Osteoblast (primary cell): Measurements from ENCODE around the gene FRZB. TPM values are rescaled to one million over a fixed set of nuclear protein-coding genes. Genes with fewer than 3 reads are reported as not detected.

Experiments
- DNase-seq: peaks from one replicate; pipeline ENCODE4 v3.0.0; 2011; ENCODE audit warnings: low spot score, mixed read lengths; ENCODE audit not compliant: insufficient read length; ENCODE audit errors: missing footprints
- H2AFZ ChIP-seq: 2 replicates; pipeline ENCODE4 v1.6.0; 2011; ENCODE audit warnings: mild to moderate bottlenecking, low read length
- H3K27ac ChIP-seq: 2 replicates; pipeline ENCODE4 v1.5.1; 2011; ENCODE audit warnings: mild to moderate bottlenecking, low read depth, low read length, moderate library complexity
- H3K27me3 ChIP-seq: 2 replicates; pipeline ENCODE4 v1.6.0; 2012; ENCODE audit warnings: mild to moderate bottlenecking, control low read depth, inconsistent platforms, low read length, moderate library complexity; ENCODE audit not compliant: insufficient read depth
- H3K36me3 ChIP-seq: 2 replicates; pipeline ENCODE4 v1.5.1; 2011; ENCODE audit warnings: mild to moderate bottlenecking, low read length, control low read depth, moderate library complexity; ENCODE audit not compliant: insufficient read depth
- H3K4me1 ChIP-seq: 2 replicates; pipeline ENCODE4 v1.5.1; 2011; ENCODE audit warnings: mild to moderate bottlenecking, low read length, control low read depth, moderate library complexity; ENCODE audit not compliant: insufficient read depth
- H3K4me2 ChIP-seq: 2 replicates; pipeline ENCODE4 v1.6.0; 2011; ENCODE audit warnings: mild to moderate bottlenecking, low read length; ENCODE audit not compliant: insufficient read depth
- H3K4me3 ChIP-seq: fragments of 200-600 bp; sonication (generic); 3 replicates; pipeline ENCODE4 v1.5.1; 2012; ENCODE audit warnings: mild to moderate bottlenecking, low read length, inconsistent platforms; ENCODE audit not compliant: insufficient read depth
- H3K79me2 ChIP-seq: 2 replicates; pipeline ENCODE4 v1.6.0; 2012; ENCODE audit warnings: mild to moderate bottlenecking, low read length, control low read depth, inconsistent platforms; ENCODE audit not compliant: insufficient read depth
- H3K9me3 ChIP-seq: 2 replicates; pipeline ENCODE4 v1.5.1; 2011; ENCODE audit warnings: low read depth, low read length, control low read depth
- H4K20me1 ChIP-seq: 2 replicates; pipeline ENCODE4 v1.6.0; 2012; ENCODE audit warnings: mild to moderate bottlenecking, low read length, control low read depth; ENCODE audit not compliant: insufficient read depth
- CTCF ChIP-seq: IDR thresholded peaks from 2 replicates; pipeline ENCODE4 v1.5.1; 2011; ENCODE audit warnings: mild to moderate bottlenecking, low read depth, low read length, moderate library complexity; ENCODE audit errors: extremely low read depth
- total RNA-seq: library from RNA; depleted of rRNA; stranded (reverse); fragments of >200 nt; gene quantifications from 2 replicates; pipeline ENCODE4 v1.2.3, GENCODE V29; 2012

Gene FRZB
- total RNA-seq, 1 donor = 0.36 TPM

DNA sequence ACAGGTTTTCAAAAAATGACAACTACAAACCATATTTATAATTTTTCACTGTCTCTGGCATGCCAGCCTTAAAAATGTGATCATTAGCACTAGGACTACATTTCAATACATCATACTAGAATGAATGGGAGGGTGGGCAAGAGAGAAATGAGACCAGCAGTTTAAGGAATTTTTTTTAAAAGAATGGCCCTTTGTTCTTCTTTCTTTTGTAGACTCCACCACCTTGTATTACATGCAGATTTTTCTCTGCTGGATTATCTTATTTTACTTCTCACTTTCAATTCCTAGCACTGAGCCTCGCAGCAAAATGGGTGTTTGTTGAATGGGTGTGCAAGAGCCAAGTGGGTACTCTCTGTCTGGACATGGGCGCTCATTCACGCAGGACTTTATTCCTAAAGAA is 39.9 kb downstream of the FRZB start:
- no peaks in the 10 kb centered on the region for H3K36me3 ChIP-seq
- DNase-seq = no peak
- H2AFZ ChIP-seq = no peak overlapping the region
- no peak overlapping the region for H3K4me2 ChIP-seq
- no peak overlapping the region for H3K27ac ChIP-seq
- H3K4me3 ChIP-seq = no peak overlapping the region
- H3K27me3 ChIP-seq = no peaks in the 10 kb centered on the region
- H3K4me1 ChIP-seq = no peaks in the 10 kb centered on the region
- H3K79me2 ChIP-seq = no peaks in the 10 kb centered on the region
- H3K9me3 ChIP-seq = no peaks in the 10 kb centered on the region
- H4K20me1 ChIP-seq = no peaks in the 10 kb centered on the region
- TF ChIP-seq CTCF = no peak

DNA sequence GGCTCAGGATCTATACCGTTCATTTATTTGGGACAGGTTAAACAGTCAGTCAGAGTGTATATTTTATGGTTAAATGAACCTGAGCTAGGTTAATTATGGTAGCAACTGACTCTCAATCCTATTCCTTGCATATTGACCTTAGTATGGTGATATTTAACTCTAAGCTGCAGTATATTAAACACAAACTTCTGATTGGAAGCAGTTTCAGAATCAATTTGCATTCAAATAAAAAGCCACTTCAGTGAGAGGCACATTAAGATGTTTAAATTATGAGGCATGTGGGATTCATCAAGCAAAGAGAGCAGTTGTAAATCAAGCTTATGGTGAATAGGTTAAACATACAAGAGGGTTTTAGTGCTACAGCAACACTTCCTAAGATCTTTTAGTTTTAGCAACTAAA is 40.4 kb downstream of the FRZB start:
- no peak overlapping the region for H3K4me3 ChIP-seq
- H3K4me2 ChIP-seq = no peak overlapping the region
- DNase-seq = no peak
- TF ChIP-seq CTCF = no peak
- no peak overlapping the region for H3K27ac ChIP-seq
- no peaks in the 10 kb centered on the region for H4K20me1 ChIP-seq
- H3K4me1 ChIP-seq = no peaks in the 10 kb centered on the region
- no peaks in the 10 kb centered on the region for H3K27me3 ChIP-seq
- H3K9me3 ChIP-seq = no peaks in the 10 kb centered on the region
- no peaks in the 10 kb centered on the region for H3K79me2 ChIP-seq
- no peaks in the 10 kb centered on the region for H3K36me3 ChIP-seq
- H2AFZ ChIP-seq = no peak overlapping the region

GRCh38 chr2:182824767-182825158 is 41.7 kb downstream of the FRZB start:
- H2AFZ ChIP-seq = no peak overlapping the region
- H3K27ac ChIP-seq = no peak overlapping the region
- no peak for DNase-seq
- H3K36me3 ChIP-seq = no peaks in the 10 kb centered on the region
- H3K4me1 ChIP-seq = no peaks in the 10 kb centered on the region
- no peak for TF ChIP-seq CTCF
- no peaks in the 10 kb centered on the region for H3K79me2 ChIP-seq
- no peak overlapping the region for H3K4me2 ChIP-seq
- H3K27me3 ChIP-seq = no peaks in the 10 kb centered on the region
- no peaks in the 10 kb centered on the region for H3K9me3 ChIP-seq
- no peaks in the 10 kb centered on the region for H4K20me1 ChIP-seq
- H3K4me3 ChIP-seq = no peak overlapping the region

DNA sequence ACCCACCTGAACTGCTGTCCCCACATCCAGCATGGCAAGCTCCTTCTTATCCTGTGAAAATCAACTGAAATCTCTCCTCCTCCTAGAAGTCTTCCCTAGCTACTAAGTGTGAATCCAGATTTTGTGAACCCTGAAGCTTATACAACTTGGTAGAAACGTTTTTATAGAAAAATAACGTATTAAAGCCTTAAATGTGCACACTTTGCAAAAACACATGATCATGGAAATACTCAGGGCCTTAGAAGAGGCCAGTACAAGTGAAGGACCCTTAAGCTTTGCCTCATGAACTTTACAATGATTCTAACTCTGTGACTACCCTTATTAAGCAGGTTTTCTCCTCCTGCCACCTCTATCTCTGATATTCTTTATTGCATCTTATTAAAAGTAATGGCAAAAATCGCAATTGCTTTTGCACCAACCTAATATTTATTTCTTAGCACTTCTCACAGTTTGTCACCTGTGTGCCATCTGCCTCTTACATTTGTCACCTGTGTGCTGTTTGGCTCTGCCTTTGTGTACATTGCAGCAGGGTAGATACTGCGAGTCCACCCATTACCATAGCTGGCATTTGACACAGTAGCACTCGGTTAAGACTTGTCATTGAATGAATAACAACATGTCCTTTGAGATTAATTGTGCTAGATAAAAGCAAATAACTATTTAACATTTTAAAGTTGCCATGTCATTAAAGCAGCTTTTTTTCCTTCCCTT is 42.2 kb downstream of the FRZB start:
- Histone ChIP-seq H2AFZ (no peak overlapping the region), H3K9me3 (no peaks in the 10 kb centered on the region), H3K27ac (no peak overlapping the region), H4K20me1 (no peaks in the 10 kb centered on the region), H3K27me3 (no peaks in the 10 kb centered on the region), H3K36me3 (no peaks in the 10 kb centered on the region), H3K4me3 (no peak overlapping the region), H3K79me2 (no peaks in the 10 kb centered on the region), H3K4me2 (no peak overlapping the region), H3K4me1 (no peaks in the 10 kb centered on the region)
- no peak for DNase-seq
- TF ChIP-seq CTCF = no peak
